Medulla oblongata (tissue), 1 donor: ENCODE results near the gene GPR84.
"Not testable (repeated sequence)": the region's sequence is repeated elsewhere in the genome, so short reads cannot be mapped to it uniquely, and the experiment has no call there.

Source experiments
- DNase-seq: peaks from one replicate; pipeline ENCODE4 v3.0.0-alpha.2; 2015; ENCODE audit errors: extremely low spot score

GPR84 gene

GRCh38 chr12:54325442-54326109 is 38.7 kb downstream of the GPR84 start:
- not testable (repeated sequence) for DNase-seq

- peak; percentile 99 for DNase-seq
Observed at GRCh38 chr12:54324617-54325441, 39.5 kb downstream of the GPR84 start, which contains the start of gene COPZ1. TSS of gene COPZ1 (plus strand) at chr12:54325131. CDS start at chr12:54325164, 33 bp downstream.

GRCh38 chr12:54321363-54321762 is 42.9 kb downstream of the GPR84 start:
- no peak for DNase-seq
